Neural progenitor cell (in vitro differentiated cells): Measurements from ENCODE around the gene LUZP2.

ENCODE experiments used
- EZH2 ChIP-seq: fragments of 200-600 bp; sonication (generic); IDR thresholded peaks from 2 replicates; pipeline ENCODE4 v1.6.1; 2017; ENCODE audit warnings: antibody characterized with exemption, mild to moderate bottlenecking, moderate library complexity
- EZH2phosphoT487 ChIP-seq: fragments of 200-600 bp; sonication (generic); IDR thresholded peaks from 2 replicates; pipeline ENCODE4 v1.6.1; 2017; ENCODE audit warnings: antibody characterized with exemption
- TF ChIP-seq, protein P1 (sequence below): fragments of 200-600 bp; sonication (generic); IDR thresholded peaks from 2 replicates; pipeline ENCODE4 v1.5.1; 2017; ENCODE audit warnings: antibody characterized with exemption, mild to moderate bottlenecking

DNA sequence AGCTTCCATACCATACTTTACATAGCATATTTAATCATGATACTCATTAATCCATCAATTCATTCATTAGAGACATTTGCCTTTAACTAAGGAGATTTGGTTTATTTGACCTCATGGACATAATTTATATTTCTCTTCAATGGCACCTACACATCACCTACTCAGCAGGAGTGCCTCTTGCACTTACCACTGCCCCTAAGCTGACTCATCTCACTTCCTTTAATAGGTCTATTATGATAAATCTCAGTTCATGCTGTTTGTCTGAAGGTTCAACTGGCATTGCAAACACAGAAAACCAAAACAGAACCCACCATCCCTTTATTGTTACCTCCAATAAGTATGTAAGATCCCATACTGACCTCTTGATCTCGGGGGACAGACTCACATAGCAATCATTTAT is 186.7 kb downstream of the LUZP2 start:
- TF ChIP-seq, protein P1, sequence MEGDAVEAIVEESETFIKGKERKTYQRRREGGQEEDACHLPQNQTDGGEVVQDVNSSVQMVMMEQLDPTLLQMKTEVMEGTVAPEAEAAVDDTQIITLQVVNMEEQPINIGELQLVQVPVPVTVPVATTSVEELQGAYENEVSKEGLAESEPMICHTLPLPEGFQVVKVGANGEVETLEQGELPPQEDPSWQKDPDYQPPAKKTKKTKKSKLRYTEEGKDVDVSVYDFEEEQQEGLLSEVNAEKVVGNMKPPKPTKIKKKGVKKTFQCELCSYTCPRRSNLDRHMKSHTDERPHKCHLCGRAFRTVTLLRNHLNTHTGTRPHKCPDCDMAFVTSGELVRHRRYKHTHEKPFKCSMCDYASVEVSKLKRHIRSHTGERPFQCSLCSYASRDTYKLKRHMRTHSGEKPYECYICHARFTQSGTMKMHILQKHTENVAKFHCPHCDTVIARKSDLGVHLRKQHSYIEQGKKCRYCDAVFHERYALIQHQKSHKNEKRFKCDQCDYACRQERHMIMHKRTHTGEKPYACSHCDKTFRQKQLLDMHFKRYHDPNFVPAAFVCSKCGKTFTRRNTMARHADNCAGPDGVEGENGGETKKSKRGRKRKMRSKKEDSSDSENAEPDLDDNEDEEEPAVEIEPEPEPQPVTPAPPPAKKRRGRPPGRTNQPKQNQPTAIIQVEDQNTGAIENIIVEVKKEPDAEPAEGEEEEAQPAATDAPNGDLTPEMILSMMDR: no peak
- no peak for TF ChIP-seq EZH2
- TF ChIP-seq EZH2phosphoT487: no peak
